Head of caudate nucleus (tissue), 42 donors: ENCODE data around the gene SYT1.

Source experiments
- DNase-seq, 42 donors: peaks; one replicate each; pipeline versions ENCODE4 v3.0.0 to v3.0.0-alpha.2; 2020 to 2021; ENCODE audit warnings: mixed read lengths in 7 of 42
- intact Hi-C: fragments of 100-400 bp; cut with DNase I; formaldehyde crosslinking; loops from one replicate; pipeline ENCODE4 v1.15.0; 2022

The SYT1 gene

GRCh38 chr12:79250960-79251755, 386.6 kb downstream of the SYT1 start:
- intact Hi-C loops: no loop called here
- DNase-seq: no peak

DNA sequence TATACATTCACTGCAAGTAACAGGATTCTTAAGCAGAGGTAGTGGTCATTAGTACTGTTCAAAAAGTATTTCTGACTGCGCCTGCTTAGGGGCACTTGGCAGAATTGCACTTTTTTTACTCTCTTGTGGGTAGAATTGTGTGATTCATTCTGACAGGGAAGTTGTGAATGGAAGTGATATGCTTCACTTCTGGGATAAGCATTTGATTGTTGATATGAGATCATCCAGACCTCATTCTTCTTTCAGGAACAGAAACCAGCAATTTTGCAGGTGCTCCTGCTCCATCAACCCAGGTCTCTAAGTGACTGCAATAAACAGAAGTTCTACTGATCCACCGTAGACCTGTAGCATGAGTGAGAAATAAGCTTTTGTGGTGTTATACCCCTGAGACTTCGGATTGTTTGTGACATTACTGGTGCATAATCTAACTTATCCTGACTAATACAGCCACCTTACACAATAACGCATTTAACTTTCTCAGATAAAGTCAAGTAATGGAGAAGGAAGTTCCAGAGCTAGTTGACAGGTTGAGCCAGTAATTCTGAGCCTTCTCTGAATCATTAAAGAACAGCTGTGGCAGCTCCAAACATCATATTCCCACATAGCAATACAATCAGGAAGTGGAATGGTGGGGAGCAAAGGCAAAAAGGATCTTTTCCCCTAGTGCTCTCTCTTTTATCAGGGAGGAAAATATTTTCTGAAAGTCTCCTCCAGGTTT, 387.9 kb downstream of the SYT1 start:
- intact Hi-C loops: no loop called here
- no peak for DNase-seq

- intact Hi-C loops: no loop called here
- no peak for DNase-seq
Observed at GRCh38 chr12:79255288-79255687, 390.7 kb downstream of the SYT1 start.

DNA sequence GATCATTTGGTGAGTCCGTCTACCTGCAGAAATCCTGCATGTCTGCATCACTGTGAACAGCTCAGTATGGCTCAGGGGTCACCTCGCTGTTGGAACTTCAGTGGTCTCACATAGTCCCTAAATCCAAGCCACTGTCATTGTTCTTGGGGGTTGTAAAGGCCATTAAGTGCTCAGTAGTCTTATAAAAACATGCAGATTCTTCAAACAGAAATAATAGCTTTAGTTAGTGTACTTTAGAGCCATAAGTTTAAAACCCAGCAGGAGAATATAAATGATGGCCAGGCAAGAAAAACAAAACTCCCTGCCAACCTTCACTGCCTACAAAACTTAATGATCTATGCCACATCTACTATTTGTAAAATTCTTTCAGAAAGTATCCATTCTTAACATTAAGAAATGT, 396.3 kb downstream of the SYT1 start:
- intact Hi-C loops: no loop called here

GRCh38 chr12:79262938-79263337, 398.4 kb downstream of the SYT1 start:
- intact Hi-C loops: no loop called here
- DNase-seq: no peak

More for the DNA sequence above, 396.3 kb downstream of the SYT1 start:
- DNase-seq: no peak

DNA sequence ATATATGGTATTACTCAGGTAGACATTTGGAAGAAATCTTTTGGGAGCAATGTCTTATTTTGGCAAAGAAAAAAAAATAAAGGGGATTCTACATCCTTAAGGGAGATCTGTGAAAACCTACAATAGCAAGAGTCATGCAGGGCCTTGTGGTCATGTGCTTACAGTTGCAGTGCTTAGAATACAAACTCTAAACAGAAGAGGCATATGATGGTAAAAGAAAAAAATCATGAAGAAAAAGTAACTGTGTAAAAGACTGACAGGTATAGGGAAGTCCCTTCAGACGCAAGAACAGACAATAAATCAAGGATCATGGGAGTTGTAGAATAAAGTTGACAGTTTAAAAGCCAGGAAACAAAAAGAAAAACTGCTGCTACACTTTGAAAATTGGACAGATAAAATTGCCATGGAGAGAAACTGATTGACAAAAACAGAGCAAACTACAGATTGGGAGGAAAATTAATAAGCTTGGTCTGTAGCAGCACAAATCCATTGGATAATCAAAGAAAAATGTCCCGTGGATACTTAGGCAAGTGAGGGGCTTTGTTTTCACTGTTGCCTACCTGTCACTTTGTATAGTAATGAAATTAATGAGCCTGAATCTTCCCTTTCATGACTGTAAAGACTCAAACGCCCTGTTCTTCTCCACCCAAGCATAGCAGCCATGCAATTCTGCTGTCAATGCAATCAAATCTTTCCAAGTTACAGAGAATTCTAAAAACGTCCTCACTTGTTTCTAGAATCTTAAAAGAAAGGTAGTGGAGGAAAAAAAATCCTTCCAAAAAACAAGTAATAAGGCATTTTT, 402.0 kb downstream of the SYT1 start:
- peak in 3 of 42 donors; percentile 8 to 37 (median 16) for DNase-seq
- intact Hi-C loops: no loop called here

DNA sequence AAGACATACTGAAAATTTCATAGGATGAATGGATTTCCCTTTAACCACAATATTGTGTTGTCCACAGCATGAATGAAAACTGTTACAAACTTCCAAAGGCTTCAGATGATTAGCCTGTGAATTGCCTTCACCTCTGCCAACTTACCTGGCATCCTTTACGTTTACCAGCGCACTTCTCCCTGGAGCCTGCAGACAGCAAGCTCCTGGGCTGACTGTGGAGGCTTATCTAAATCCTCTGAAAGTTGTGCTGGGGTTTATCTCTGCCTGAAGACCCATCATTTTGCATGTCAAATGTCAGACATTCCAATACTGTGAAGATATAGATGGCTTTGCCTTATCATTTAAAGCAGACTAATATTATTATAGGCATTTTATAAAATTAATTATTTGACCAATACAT, 403.0 kb downstream of the SYT1 start:
- no peak for DNase-seq
- intact Hi-C loops: no loop called here

GRCh38 chr12:79274501-79275064, 410.0 kb downstream of the SYT1 start:
- intact Hi-C loops: no loop called here
- no peak for DNase-seq

- intact Hi-C loops: no loop called here
- no peak for DNase-seq
Observed at GRCh38 chr12:79275631-79276030, 411.1 kb downstream of the SYT1 start.

GRCh38 chr12:79283364-79283763, 418.8 kb downstream of the SYT1 start:
- intact Hi-C loops: no loop called here
- DNase-seq: no peak

DNA sequence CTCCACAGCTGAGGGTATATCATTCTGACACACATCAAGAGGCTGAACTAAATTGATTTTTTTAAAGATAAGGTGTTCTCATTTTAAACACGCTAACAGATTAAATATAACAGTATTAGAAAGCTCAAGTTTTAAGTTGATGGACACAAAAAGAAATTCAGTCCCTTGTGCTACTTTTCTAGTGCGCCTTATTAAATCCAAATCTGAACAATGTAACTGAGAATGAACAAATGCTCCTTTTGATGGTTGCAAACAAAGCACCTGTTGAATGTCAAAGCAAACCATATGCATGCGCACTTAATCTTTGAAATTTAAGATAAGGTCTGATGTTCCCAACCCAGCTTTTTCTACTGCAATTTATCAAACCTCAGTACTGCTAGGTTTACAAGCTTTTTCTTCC, 424.3 kb downstream of the SYT1 start:
- intact Hi-C loops: no loop called here

GRCh38 chr12:79291711-79292110, 427.1 kb downstream of the SYT1 start:
- intact Hi-C loops: no loop called here
- no peak for DNase-seq

More for the DNA sequence above, 424.3 kb downstream of the SYT1 start:
- no peak for DNase-seq

DNA sequence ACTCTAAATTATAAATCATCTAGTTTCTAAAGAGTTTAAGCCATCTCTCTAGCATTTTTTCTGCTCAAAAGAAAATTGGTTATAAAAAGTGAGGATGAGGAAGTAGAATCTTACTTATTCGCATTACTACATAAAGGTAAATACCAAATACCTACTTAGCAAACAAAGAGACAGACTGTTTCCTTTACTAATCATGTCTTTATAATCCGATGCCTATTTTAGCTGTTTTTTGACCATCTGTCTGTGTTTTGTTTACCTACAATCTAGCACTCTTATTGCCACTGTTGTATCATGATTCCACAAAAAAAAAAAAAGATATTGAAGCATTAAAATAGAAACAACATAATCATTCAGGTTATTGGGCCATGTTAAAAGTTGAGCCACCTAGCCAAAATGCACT, 430.0 kb downstream of the SYT1 start:
- intact Hi-C loops: no loop called here
- DNase-seq: no peak

GRCh38 chr12:79295572-79295971, 431.0 kb downstream of the SYT1 start:
- intact Hi-C loops: no loop called here
- no peak for DNase-seq

DNA sequence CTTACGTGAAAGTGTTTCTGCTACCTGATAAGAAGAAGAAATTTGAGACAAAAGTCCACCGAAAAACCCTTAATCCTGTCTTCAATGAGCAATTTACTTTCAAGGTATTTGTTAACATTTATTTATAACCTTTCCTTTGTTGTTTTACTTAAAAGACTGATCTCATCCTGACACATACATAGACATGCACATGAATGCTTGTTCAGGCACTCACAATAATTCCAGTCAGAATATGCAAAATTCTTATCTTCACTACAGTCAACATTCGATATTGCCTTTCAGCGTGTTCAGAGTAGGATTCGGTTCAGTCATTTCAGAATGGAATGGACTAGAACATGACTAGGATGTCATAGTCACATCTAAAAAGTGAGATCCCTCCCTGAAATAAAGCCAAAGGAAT, 431.6 kb downstream of the SYT1 start:
- intact Hi-C loops: no loop called here
- no peak for DNase-seq

DNA sequence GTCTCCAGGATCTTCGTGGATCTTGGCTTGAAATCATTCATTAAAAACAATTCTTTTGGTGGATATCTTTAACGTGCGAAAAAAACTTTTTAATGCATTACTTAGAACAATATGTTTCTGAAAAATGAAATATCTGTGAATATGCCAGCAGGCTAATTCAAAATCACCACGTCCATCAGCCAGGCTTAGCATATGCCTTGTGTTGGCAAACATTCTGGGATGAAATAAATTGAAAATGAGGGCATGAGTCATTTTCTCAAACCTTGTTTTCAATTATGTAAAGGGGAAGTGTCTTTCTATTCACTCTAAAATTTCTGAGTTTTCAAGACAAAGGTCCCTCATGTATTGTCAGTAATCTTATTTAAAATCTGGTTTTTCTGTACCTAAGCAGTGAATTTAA, 432.3 kb downstream of the SYT1 start:
- intact Hi-C loops: no loop called here
- no peak for DNase-seq

DNA sequence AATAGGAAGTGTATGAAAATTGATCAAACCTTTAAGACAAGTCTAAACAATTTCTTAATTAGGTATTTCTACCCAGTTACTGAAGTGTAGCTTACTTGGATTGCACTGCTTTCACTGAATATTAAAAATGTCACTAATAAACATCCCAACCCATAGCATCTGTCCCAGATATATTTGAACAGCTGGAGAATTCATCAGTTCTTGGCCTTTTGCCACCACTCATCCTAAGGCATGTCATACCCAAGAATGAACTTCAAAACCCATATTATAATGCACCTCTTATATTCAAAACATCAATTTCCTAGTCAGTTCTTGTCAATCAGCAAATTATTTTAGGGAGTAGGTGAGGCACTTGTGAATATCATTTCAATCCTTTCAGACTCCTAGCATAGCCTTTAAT, 433.9 kb downstream of the SYT1 start:
- DNase-seq: peak in 7 of 42 donors; percentile 15 to 59 (median 33)
- intact Hi-C loops: no loop called here

- intact Hi-C loops: no loop called here
Observed at GRCh38 chr12:79299447-79300198, 435.0 kb downstream of the SYT1 start.

DNA sequence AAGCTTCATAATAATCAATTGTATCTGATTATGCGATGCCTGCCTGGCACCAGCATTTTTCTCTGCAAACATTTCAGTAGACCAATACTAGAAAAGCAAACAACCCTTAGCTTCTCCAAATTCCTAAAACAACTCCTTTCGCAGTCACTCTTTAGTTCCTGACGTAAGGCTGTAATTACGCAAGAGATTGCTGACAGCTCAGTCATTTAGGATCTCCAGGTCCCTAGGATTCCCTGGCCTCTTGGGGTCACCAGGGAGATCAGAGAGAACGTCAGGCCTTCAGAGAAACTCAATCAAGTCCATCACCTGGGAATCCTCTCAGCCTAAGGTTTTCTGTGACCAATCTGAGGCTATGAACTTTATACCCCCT, 435.6 kb downstream of the SYT1 start:
- intact Hi-C loops: no loop called here
- no peak for DNase-seq

More at GRCh38 chr12:79299447-79300198, 435.0 kb downstream of the SYT1 start:
- DNase-seq: no peak
